Psoas muscle (tissue), 8 donors: ENCODE measurements around the gene CACNA1C. TPM values are rescaled to one million over a fixed set of nuclear protein-coding genes. Genes with fewer than 3 reads are reported as not detected.

Source experiments
- ATAC-seq, 4 donors: fragments of 200-7000 bp; cut with Tn5 transposase; one replicate each; pipeline ENCODE4 v1.9.1; 2020; ENCODE audit warnings: moderate library complexity in 3 of 4, mild to moderate bottlenecking in 2 of 4
- DNase-seq, 2 donors: peaks; one replicate each; pipeline ENCODE4 v3.0.0-alpha.2; 2020
- H3K27ac ChIP-seq: fragments of 200-600 bp; one replicate; pipeline ENCODE4 v1.8.0; 2022
- H3K27me3 ChIP-seq, 3 donors: fragments of 200-600 bp in 1 of 3; one replicate each; pipeline versions ENCODE4 v1.6.1 to v1.8.0; 2013 to 2022; ENCODE audit warnings: low read length in 2 of 3, mild to moderate bottlenecking in 2 of 3, moderate library complexity in 1 of 3; ENCODE audit not compliant: insufficient read depth in 3 of 3
- H3K36me3 ChIP-seq, 2 donors: fragments of 200-600 bp in 1 of 2; one replicate each; pipeline versions ENCODE4 v1.6.1 to v1.8.0; 2013 to 2022; ENCODE audit warnings: low read depth in 1 of 2, mild to moderate bottlenecking in 1 of 2, moderate library complexity in 1 of 2; ENCODE audit not compliant: insufficient read depth in 1 of 2
- H3K4me1 ChIP-seq: fragments of 200-600 bp; one replicate; pipeline ENCODE4 v1.8.0; 2022
- H3K4me3 ChIP-seq: fragments of 200-600 bp; one replicate; pipeline ENCODE4 v1.8.0; 2022; ENCODE audit warnings: mild to moderate bottlenecking
- H3K9me3 ChIP-seq: fragments of 200-600 bp; one replicate; pipeline ENCODE4 v1.8.0; 2022
- CTCF ChIP-seq: fragments of 200-600 bp; IDR thresholded peaks from one replicate; pipeline ENCODE4 v1.8.0; 2022; ENCODE audit warnings: antibody characterized with exemption
- WGBS, 3 donors: extraction: QIAGEN DNeasy Blood & Tissue Kit; methylation state at CpG; one replicate each; pipeline versions ENCODE4 v1.1.6 to v1.1.7; 2013; 5-methylcytosine and 5-hydroxymethylcytosine counted together
- intact Hi-C, 2 donors: fragments of 100-400 bp; cut with DNase I; formaldehyde crosslinking; loops; one replicate each; pipeline versions ENCODE4 v1.11.0 to v1.14.2; 2022
- polyA plus RNA-seq, 3 donors: library from polyadenylated mRNA; stranded (reverse); fragments of 200-250 nt; gene quantifications; one replicate each; pipeline ENCODE4 v1.2.3, GENCODE V29; 2013
- total RNA-seq, 4 donors: library from RNA; stranded (reverse); fragmentation: NEBNext Ultra II Directional in 2 of 4; extraction: Animal tissue kit (Norgen Biotek cat#: 25700) in 2 of 4; gene quantifications; one replicate each; pipeline versions ENCODE4 v1.2.1 to v1.2.4, GENCODE V29; 2021 to 2023
- donor health status: healthy with polysubstance abuse.
- donor health status: DM: no; HTN: no; CAD: no; lungs with moderate emphysema.
- donor health status: Bipolar disorder and iron deficiency.
- donor health status: healthy.
- donor health status: DM: yes; HTN: yes; CAD: no.
- donor health status: DM: no; HTN: no; CAD: no.
- donor health status: DM: no; HTN: no; CAD: no.
- donor health status: DM: yes; HTN: yes; CAD: no.

The CACNA1C gene
- total and polyA plus RNA-seq, 7 donors = 0.26 to 2.9 (median 0.95) TPM

GRCh38 chr12:2697057-2697800 lies 644.4 kb downstream of the CACNA1C start:
- no peaks in the 10 kb centered on the region for H3K4me1 ChIP-seq
- intact Hi-C loops = no loop called here
- no peak for TF ChIP-seq CTCF
- H3K9me3 ChIP-seq = no peaks in the 10 kb centered on the region
- 63 to 73% (median 70%) methylated on average over 10 of the region's 10 CpGs for WGBS, 3 donors
- H3K36me3 ChIP-seq = no peaks in the 10 kb centered on the region
- ATAC-seq = no peak
- H3K4me3 ChIP-seq = no peak overlapping the region
- DNase-seq = no peak
- peaks cover 0 to 30% (median 0%) of the 10 kb centered on the region in 3 donors for H3K27me3 ChIP-seq
- no peak overlapping the region for H3K27ac ChIP-seq

GRCh38 chr12:2698566-2698965 lies 645.8 kb downstream of the CACNA1C start:
- H3K4me1 ChIP-seq = no peaks in the 10 kb centered on the region
- WGBS, 3 donors = 33 to 71% (median 43%) methylated on average over 1 of the region's 1 CpG
- TF ChIP-seq CTCF = no peak
- H3K4me3 ChIP-seq = no peak overlapping the region
- DNase-seq (no peak), ATAC-seq (no peak)
- H3K9me3 ChIP-seq = no peaks in the 10 kb centered on the region
- H3K36me3 ChIP-seq = no peaks in the 10 kb centered on the region
- intact Hi-C loops = no loop called here
- peaks cover 0 to 18% (median 0%) of the 10 kb centered on the region in 3 donors for H3K27me3 ChIP-seq
- no peak overlapping the region for H3K27ac ChIP-seq

GRCh38 chr12:2710701-2711100 lies 657.9 kb downstream of the CACNA1C start:
- WGBS, 3 donors = 9 to 14% (median 11%) methylated on average over 1 of the region's 1 CpG
- Histone ChIP-seq H3K4me3 (no peak overlapping the region), H3K4me1 (no peaks in the 10 kb centered on the region), H3K9me3 (peaks cover 19% of the 10 kb centered on the region), H3K27me3 (peaks cover 0 to 16% (median 6%) of the 10 kb centered on the region in 3 donors), H3K36me3 (no peaks in the 10 kb centered on the region), H3K27ac (no peak overlapping the region)
- intact Hi-C loops = no loop called here
- DNase-seq (no peak), ATAC-seq (no peak)
- no peak for TF ChIP-seq CTCF

- no peak for ATAC-seq
- Histone ChIP-seq H3K27me3 (peaks cover 0 to 18% (median 1%) of the 10 kb centered on the region in 3 donors), H3K27ac (no peak overlapping the region), H3K4me3 (no peak overlapping the region), H3K9me3 (no peaks in the 10 kb centered on the region), H3K36me3 (no peaks in the 10 kb centered on the region), H3K4me1 (no peaks in the 10 kb centered on the region)
- intact Hi-C loops = no loop called here
- 56 to 67% (median 59%) methylated on average over 2 of the region's 2 CpGs for WGBS, 3 donors
- DNase-seq = no peak
- TF ChIP-seq CTCF = no peak
Measured at GRCh38 chr12:2719392-2719791, 666.6 kb downstream of the CACNA1C start.

- no peaks in the 10 kb centered on the region for H3K36me3 ChIP-seq
- TF ChIP-seq CTCF = no peak
- 78 to 96% (median 90%) methylated on average over 1 of the region's 1 CpG for WGBS, 3 donors
- no peaks in the 10 kb centered on the region for H3K4me1 ChIP-seq
- ATAC-seq (no peak), DNase-seq (no peak)
- H3K27ac ChIP-seq = no peak overlapping the region
- intact Hi-C loops = no loop called here
- H3K27me3 ChIP-seq = no peaks in the 10 kb centered on the region
- no peak overlapping the region for H3K4me3 ChIP-seq
- no peaks in the 10 kb centered on the region for H3K9me3 ChIP-seq
Measured at GRCh38 chr12:2722806-2723205, 670.0 kb downstream of the CACNA1C start.
